K562 (cell line): Measurements from ENCODE around the gene KDF1. TPM values are rescaled to one million over a fixed set of nuclear protein-coding genes. Genes with fewer than 3 reads are reported as not detected.
A peak's percentile ranks its signal among the peaks of the same experiment; 100 is the strongest.

ENCODE experiments used
- CBX5 ChIP-seq: IDR thresholded peaks from 2 replicates; pipeline ENCODE4 v1.6.1; 2014; ENCODE audit warnings: low read depth, borderline replicate concordance
- CREB3 ChIP-seq: fragments of 450-650 bp; conservative IDR thresholded peaks from 2 replicates; pipeline ENCODE4 v1.6.1; 2016; ENCODE audit warnings: missing genetic modification characterization, low read depth, mild to moderate bottlenecking, missing compliant biosample characterization, moderate library complexity
- DNMT1 ChIP-seq: fragments of 450-650 bp; IDR thresholded peaks from 2 replicates; pipeline ENCODE4 v1.6.1; 2016; ENCODE audit warnings: antibody characterized with exemption, mild to moderate bottlenecking
- ETV1 ChIP-seq: fragments of 450-650 bp; conservative IDR thresholded peaks from 2 replicates; pipeline ENCODE4 v1.6.1; 2016; ENCODE audit warnings: missing genetic modification characterization, control low read depth, low read depth, missing compliant biosample characterization
- MXI1 ChIP-seq: IDR thresholded peaks from 2 replicates; pipeline ENCODE4 v1.6.1; 2011; ENCODE audit warnings: low read depth, mild to moderate bottlenecking, improper control_type of control experiment, low read length
- MYBL2 ChIP-seq, 2 experiments: fragments of 450-650 bp in 1 of 2; sonication (generic) in 1 of 2; formaldehyde crosslinking in 1 of 2; IDR thresholded peaks; 2 replicates each; pipeline versions ENCODE4 v1.6.1 to v1.8.1; 2017 to 2022; ENCODE audit warnings: borderline replicate concordance in 1 of 2, inconsistent platforms in 1 of 2, low read depth in 1 of 2, mild to moderate bottlenecking in 1 of 2, missing genetic modification reagents in 1 of 2, moderate library complexity in 1 of 2
- NFIX ChIP-seq: fragments of 250-450 bp; sonication (Bioruptor Pico); IDR thresholded peaks from 2 replicates; pipeline ENCODE4 v1.4.0; 2020; ENCODE audit warnings: low read depth, mild to moderate bottlenecking, moderate library complexity
- NRF1 ChIP-seq, 2 experiments: fragments of 450-650 bp; IDR thresholded peaks in 1 of 2; conservative IDR thresholded peaks in 1 of 2; 2 replicates each; pipeline ENCODE4 v1.6.1; 2014; ENCODE audit warnings: mild to moderate bottlenecking in 2 of 2
- NUFIP1 ChIP-seq: fragments of 450-650 bp; IDR thresholded peaks from 2 replicates; pipeline ENCODE4 v1.6.1; 2018; ENCODE audit not compliant: partially characterized antibody
- POLR2AphosphoS5 ChIP-seq: IDR thresholded peaks from 2 replicates; pipeline ENCODE4 v1.6.1; 2011; ENCODE audit warnings: mild to moderate bottlenecking, low read depth, low read length, moderate library complexity; ENCODE audit not compliant: control insufficient read depth, insufficient read depth
- SMAD3 ChIP-seq: fragments of 450-650 bp; formaldehyde crosslinking; conservative IDR thresholded peaks from 2 replicates; pipeline ENCODE4 v1.4.0; 2020; ENCODE audit warnings: mild to moderate bottlenecking
- STAT5B ChIP-seq: fragments of 250-450 bp; sonication (Bioruptor Pico); IDR thresholded peaks from 2 replicates; pipeline ENCODE4 v1.8.0; 2021; ENCODE audit warnings: mild to moderate bottlenecking, inconsistent platforms
- ZKSCAN3 ChIP-seq: fragments of 250-450 bp; sonication (Bioruptor Pico); IDR thresholded peaks from 2 replicates; pipeline ENCODE4 v1.4.0; 2020
- polyA plus RNA-seq, 8 experiments: library from polyadenylated mRNA; depleted of rRNA in 4 of 8; stranded (reverse) in 5 of 8; unstranded in 3 of 8; fragments of >200 nt; fragmentation: Nextera tagmentation in 2 of 8; fragmentation: Illumina TruSeq in 1 of 8; extraction: Ambion mirVana in 2 of 8; extraction: Trizol in 1 of 8; gene quantifications; 2 replicates each; pipeline versions ENCODE4 v1.2.1 to v1.2.3, GENCODE V29; 2011 to 2014; ENCODE audit warnings: inconsistent platforms in 1 of 8, missing spikeins in 1 of 8
- total RNA-seq, 7 experiments: library from RNA; depleted of rRNA in 6 of 7; stranded (reverse); fragments of >200 nt in 6 of 7; fragmentation: Illumina TruSeq in 2 of 7; extraction: Trizol in 2 of 7; gene quantifications; 2 replicates each; pipeline versions ENCODE4 v1.2.1 to v1.2.3, GENCODE V29; 2011 to 2021; ENCODE audit warnings: low replicate concordance in 1 of 7
- TF ChIP-seq, protein P1 (sequence below): fragments of 150-350 bp; IDR thresholded peaks from 2 replicates; pipeline ENCODE4 v1.6.1; 2014; ENCODE audit warnings: low read depth, mild to moderate bottlenecking, low read length, borderline replicate concordance
- TF ChIP-seq, protein P2 (sequence below): sonication (generic); formaldehyde crosslinking; IDR thresholded peaks from 2 replicates; pipeline ENCODE4 v1.8.1; 2022; ENCODE audit warnings: missing genetic modification reagents
- TF ChIP-seq, protein P3 (sequence below): IDR thresholded peaks from 3 replicates; pipeline ENCODE4 v1.6.1; 2011; ENCODE audit warnings: borderline replicate concordance, mild to moderate bottlenecking, moderate library complexity; ENCODE audit not compliant: insufficient read length; ENCODE audit errors: extremely low read depth
- TF ChIP-seq, protein P4 (sequence below): fragments of 450-650 bp; formaldehyde crosslinking; IDR thresholded peaks from 2 replicates; pipeline ENCODE4 v1.4.0; 2022; ENCODE audit warnings: mild to moderate bottlenecking, moderate library complexity

KDF1 gene
- total and polyA plus RNA-seq, 9 of the 15 experiments (the other 6 are each of a cell fraction or from before 2014, with no cell fraction given), result 0.38 to 1.9 (median 0.83) TPM

DNA sequence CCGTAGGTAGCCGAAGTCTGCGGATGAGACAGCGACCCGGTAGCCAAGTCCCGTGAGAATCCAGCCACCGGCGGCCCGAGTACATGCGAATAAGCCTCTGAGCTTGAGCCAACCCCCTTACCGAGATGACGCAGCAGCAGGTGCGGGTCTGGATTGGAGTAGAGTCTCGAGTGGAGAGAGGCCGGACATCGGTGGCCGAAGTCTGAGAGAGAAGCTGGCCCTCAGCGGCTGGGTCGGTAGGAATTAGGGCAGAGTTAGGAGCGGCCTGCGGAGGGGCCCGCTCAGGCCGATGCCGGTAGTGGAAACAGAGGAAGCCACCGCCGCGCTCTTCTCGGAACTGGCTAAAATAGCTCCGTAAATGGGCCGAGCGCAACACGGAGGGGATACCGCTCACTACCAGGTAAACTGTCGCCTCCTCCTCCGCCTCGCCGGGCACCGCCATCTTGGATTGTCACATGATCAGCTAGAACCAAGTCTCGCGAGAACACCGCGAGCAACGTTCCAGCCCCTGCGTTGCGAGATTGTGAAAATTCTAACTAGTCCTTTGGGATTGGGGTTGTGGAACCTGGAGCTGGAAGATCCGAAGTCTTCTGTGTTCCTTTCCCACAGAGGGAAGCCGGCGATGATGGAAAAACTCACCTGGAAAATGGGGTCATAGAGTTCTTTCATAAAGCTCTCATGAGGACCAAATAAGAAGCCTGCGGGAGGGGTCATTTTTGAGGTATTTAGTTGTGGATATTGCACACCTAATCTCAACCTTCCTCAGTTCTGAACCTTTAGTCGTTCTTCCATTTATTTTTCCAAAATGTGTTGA lies 60.1 kb downstream of the KDF1 start, which contains the start of gene GPATCH3 (continued):
- TF ChIP-seq, protein P1, sequence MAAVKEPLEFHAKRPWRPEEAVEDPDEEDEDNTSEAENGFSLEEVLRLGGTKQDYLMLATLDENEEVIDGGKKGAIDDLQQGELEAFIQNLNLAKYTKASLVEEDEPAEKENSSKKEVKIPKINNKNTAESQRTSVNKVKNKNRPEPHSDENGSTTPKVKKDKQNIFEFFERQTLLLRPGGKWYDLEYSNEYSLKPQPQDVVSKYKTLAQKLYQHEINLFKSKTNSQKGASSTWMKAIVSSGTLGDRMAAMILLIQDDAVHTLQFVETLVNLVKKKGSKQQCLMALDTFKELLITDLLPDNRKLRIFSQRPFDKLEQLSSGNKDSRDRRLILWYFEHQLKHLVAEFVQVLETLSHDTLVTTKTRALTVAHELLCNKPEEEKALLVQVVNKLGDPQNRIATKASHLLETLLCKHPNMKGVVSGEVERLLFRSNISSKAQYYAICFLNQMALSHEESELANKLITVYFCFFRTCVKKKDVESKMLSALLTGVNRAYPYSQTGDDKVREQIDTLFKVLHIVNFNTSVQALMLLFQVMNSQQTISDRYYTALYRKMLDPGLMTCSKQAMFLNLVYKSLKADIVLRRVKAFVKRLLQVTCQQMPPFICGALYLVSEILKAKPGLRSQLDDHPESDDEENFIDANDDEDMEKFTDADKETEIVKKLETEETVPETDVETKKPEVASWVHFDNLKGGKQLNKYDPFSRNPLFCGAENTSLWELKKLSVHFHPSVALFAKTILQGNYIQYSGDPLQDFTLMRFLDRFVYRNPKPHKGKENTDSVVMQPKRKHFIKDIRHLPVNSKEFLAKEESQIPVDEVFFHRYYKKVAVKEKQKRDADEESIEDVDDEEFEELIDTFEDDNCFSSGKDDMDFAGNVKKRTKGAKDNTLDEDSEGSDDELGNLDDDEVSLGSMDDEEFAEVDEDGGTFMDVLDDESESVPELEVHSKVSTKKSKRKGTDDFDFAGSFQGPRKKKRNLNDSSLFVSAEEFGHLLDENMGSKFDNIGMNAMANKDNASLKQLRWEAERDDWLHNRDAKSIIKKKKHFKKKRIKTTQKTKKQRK, result peak; percentile 43; the same call in 1 of the 2 replicates
- TF ChIP-seq POLR2AphosphoS5, result peak; percentile 87; the same call in 1 of the 2 replicates
- TF ChIP-seq, protein P2, sequence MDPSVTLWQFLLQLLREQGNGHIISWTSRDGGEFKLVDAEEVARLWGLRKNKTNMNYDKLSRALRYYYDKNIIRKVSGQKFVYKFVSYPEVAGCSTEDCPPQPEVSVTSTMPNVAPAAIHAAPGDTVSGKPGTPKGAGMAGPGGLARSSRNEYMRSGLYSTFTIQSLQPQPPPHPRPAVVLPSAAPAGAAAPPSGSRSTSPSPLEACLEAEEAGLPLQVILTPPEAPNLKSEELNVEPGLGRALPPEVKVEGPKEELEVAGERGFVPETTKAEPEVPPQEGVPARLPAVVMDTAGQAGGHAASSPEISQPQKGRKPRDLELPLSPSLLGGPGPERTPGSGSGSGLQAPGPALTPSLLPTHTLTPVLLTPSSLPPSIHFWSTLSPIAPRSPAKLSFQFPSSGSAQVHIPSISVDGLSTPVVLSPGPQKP, result no peak
- TF ChIP-seq NRF1 (conservative IDR thresholded peaks at IDR 0.05 in 1 of 2, IDR thresholded peaks at IDR 0.05 in 1 of 2), result peak; percentile 32 to 43; a peak in 3 of 4 replicates
- TF ChIP-seq NUFIP1, result no peak
- TF ChIP-seq, protein P3, sequence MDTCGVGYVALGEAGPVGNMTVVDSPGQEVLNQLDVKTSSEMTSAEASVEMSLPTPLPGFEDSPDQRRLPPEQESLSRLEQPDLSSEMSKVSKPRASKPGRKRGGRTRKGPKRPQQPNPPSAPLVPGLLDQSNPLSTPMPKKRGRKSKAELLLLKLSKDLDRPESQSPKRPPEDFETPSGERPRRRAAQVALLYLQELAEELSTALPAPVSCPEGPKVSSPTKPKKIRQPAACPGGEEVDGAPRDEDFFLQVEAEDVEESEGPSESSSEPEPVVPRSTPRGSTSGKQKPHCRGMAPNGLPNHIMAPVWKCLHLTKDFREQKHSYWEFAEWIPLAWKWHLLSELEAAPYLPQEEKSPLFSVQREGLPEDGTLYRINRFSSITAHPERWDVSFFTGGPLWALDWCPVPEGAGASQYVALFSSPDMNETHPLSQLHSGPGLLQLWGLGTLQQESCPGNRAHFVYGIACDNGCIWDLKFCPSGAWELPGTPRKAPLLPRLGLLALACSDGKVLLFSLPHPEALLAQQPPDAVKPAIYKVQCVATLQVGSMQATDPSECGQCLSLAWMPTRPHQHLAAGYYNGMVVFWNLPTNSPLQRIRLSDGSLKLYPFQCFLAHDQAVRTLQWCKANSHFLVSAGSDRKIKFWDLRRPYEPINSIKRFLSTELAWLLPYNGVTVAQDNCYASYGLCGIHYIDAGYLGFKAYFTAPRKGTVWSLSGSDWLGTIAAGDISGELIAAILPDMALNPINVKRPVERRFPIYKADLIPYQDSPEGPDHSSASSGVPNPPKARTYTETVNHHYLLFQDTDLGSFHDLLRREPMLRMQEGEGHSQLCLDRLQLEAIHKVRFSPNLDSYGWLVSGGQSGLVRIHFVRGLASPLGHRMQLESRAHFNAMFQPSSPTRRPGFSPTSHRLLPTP, result no peak
- no peak for TF ChIP-seq STAT5B (CRISPR knock-in tag)
- no peak for TF ChIP-seq CREB3
- no peak for TF ChIP-seq ETV1 (tag)
- TF ChIP-seq NFIX (CRISPR knock-in tag), result no peak
- no peak for TF ChIP-seq MYBL2 (IDR thresholded peaks at IDR 0.05; ENCODE audit: low read depth)
- no peak for TF ChIP-seq MYBL2 (CRISPR knock-in tag; IDR thresholded peaks at IDR 0.05; ENCODE audit: borderline replicate concordance)
- no peak for TF ChIP-seq SMAD3 (CRISPR knock-in tag)
- TF ChIP-seq MXI1, result peak; percentile 72
- TF ChIP-seq DNMT1, result no peak
- no peak for TF ChIP-seq CBX5
- TF ChIP-seq, protein P4, sequence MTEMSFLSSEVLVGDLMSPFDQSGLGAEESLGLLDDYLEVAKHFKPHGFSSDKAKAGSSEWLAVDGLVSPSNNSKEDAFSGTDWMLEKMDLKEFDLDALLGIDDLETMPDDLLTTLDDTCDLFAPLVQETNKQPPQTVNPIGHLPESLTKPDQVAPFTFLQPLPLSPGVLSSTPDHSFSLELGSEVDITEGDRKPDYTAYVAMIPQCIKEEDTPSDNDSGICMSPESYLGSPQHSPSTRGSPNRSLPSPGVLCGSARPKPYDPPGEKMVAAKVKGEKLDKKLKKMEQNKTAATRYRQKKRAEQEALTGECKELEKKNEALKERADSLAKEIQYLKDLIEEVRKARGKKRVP (CRISPR knock-in tag), result no peak
- TF ChIP-seq ZKSCAN3 (CRISPR knock-in tag), result no peak
